ENCODE results near the gene COL27A1. TPM values are rescaled to one million over a fixed set of nuclear protein-coding genes. Genes with fewer than 3 reads are reported as not detected.

The COL27A1 gene
- total and polyA plus RNA-seq, 2 experiments from 2014 or later = 10.5 to 18.0 TPM

DNA sequence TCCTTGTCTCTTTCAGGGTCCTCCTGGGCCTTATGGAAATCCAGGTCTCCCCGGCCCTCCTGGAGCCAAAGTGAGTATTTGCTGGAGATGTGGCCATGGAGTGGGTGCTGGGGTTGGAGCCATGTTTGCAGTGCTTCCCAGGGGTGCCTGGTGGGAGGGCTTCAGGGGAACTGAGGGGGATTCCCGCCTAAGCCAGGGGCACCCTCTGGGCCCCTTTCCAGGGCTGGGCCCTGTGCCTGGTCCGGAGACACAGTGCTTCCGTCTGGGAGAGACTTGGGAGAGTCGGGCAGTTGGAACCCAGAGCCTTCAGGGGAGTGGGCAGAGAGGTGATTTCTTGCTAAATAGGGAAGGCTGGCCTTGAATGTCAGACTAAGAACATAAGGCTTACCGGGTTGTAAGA, 27.7 kb downstream of the COL27A1 start:
- Mint-ChIP-seq H3K27me3 (ENCODE audit: insufficient read depth, low read depth, poor library complexity) (peaks cover 9% of the 10 kb centered on the region), H3K27ac (no peak overlapping the region), H3K9me3 (no peaks in the 10 kb centered on the region), H3K36me3 (ENCODE audit: low read depth) (peaks cover 12% of the 10 kb centered on the region), H3K4me1 (peaks cover 4% of the 10 kb centered on the region; the same call in 1 of the 3 replicates), H3K4me3 (no peak overlapping the region)
- Histone ChIP-seq H3K4me1 (ENCODE audit: insufficient read depth) (no peaks in the 10 kb centered on the region), H3F3A (replicated peaks; ENCODE audit: low read depth) (no peaks in the 10 kb centered on the region), H4K20me1 (replicated peaks; ENCODE audit: insufficient read depth) (no peaks in the 10 kb centered on the region), H3K27ac (ENCODE audit: low read depth) (no peak overlapping the region), H3K36me3 (ENCODE audit: insufficient read depth) (no peaks in the 10 kb centered on the region; the same call in 1 of the 2 replicates), H2AFZ (no peak overlapping the region), H3K79me2 (replicated peaks; ENCODE audit: insufficient read depth) (no peaks in the 10 kb centered on the region), H3K4me2 (no peak overlapping the region), H3K27me3 (ENCODE audit: insufficient read depth) (no peaks in the 10 kb centered on the region), H3K4me3 (no peak overlapping the region), H3K9me2 (ENCODE audit: insufficient read depth) (no peaks in the 10 kb centered on the region)
- ATAC-seq (no peak), DNase-seq (ENCODE audit: low spot score) (no peak)
- TF ChIP-seq CREB1 (CRISPR knock-in tag; IDR thresholded peaks at IDR 0.05; ENCODE audit: low read depth) (no peak), EZH2phosphoT487 (IDR thresholded peaks at IDR 0.05; ENCODE audit: unreplicated experiment) (no peak), POLR2AphosphoS5 (IDR thresholded peaks at IDR 0.05; ENCODE audit: low read depth) (no peak), JUNB (IDR thresholded peaks at IDR 0.05; ENCODE audit: unreplicated experiment) (no peak), ETS1 (IDR thresholded peaks at IDR 0.05) (no peak), NANOG (IDR thresholded peaks at IDR 0.05; ENCODE audit: borderline replicate concordance) (no peak), EZH2 (IDR thresholded peaks at IDR 0.05; ENCODE audit: low read depth, unreplicated experiment) (no peak), REST (IDR thresholded peaks at IDR 0.05; ENCODE audit: unreplicated experiment) (no peak), ZNF331 (CRISPR knock-in tag; IDR thresholded peaks at IDR 0.05; ENCODE audit: low read depth) (no peak), ZNF114 (CRISPR knock-in tag; IDR thresholded peaks at IDR 0.05) (no peak), STAT1 (IDR thresholded peaks at IDR 0.05; ENCODE audit: unreplicated experiment) (no peak), CTCF (conservative IDR thresholded peaks at IDR 0.05; ENCODE audit: low read depth in 2 of 2) (no peak)
- TF ChIP-seq, protein P1, sequence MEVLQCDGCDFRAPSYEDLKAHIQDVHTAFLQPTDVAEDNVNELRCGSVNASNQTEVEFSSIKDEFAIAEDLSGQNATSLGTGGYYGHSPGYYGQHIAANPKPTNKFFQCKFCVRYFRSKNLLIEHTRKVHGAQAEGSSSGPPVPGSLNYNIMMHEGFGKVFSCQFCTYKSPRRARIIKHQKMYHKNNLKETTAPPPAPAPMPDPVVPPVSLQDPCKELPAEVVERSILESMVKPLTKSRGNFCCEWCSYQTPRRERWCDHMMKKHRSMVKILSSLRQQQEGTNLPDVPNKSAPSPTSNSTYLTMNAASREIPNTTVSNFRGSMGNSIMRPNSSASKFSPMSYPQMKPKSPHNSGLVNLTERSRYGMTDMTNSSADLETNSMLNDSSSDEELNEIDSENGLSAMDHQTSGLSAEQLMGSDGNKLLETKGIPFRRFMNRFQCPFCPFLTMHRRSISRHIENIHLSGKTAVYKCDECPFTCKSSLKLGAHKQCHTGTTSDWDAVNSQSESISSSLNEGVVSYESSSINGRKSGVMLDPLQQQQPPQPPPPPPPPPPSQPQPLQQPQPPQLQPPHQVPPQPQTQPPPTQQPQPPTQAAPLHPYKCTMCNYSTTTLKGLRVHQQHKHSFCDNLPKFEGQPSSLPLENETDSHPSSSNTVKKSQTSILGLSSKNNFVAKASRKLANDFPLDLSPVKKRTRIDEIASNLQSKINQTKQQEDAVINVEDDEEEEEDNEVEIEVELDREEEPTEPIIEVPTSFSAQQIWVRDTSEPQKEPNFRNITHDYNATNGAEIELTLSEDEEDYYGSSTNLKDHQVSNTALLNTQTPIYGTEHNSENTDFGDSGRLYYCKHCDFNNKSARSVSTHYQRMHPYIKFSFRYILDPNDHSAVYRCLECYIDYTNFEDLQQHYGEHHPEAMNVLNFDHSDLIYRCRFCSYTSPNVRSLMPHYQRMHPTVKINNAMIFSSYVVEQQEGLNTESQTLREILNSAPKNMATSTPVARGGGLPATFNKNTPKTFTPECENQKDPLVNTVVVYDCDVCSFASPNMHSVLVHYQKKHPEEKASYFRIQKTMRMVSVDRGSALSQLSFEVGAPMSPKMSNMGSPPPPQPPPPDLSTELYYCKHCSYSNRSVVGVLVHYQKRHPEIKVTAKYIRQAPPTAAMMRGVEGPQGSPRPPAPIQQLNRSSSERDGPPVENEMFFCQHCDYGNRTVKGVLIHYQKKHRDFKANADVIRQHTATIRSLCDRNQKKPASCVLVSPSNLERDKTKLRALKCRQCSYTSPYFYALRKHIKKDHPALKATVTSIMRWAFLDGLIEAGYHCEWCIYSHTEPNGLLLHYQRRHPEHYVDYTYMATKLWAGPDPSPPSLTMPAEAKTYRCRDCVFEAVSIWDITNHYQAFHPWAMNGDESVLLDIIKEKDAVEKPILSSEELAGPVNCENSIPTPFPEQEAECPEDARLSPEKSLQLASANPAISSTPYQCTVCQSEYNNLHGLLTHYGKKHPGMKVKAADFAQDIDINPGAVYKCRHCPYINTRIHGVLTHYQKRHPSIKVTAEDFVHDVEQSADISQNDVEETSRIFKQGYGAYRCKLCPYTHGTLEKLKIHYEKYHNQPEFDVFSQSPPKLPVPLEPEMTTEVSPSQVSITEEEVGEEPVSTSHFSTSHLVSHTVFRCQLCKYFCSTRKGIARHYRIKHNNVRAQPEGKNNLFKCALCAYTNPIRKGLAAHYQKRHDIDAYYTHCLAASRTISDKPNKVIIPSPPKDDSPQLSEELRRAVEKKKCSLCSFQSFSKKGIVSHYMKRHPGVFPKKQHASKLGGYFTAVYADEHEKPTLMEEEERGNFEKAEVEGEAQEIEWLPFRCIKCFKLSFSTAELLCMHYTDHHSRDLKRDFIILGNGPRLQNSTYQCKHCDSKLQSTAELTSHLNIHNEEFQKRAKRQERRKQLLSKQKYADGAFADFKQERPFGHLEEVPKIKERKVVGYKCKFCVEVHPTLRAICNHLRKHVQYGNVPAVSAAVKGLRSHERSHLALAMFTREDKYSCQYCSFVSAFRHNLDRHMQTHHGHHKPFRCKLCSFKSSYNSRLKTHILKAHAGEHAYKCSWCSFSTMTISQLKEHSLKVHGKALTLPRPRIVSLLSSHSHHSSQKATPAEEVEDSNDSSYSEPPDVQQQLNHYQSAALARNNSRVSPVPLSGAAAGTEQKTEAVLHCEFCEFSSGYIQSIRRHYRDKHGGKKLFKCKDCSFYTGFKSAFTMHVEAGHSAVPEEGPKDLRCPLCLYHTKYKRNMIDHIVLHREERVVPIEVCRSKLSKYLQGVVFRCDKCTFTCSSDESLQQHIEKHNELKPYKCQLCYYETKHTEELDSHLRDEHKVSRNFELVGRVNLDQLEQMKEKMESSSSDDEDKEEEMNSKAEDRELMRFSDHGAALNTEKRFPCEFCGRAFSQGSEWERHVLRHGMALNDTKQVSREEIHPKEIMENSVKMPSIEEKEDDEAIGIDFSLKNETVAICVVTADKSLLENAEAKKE (CRISPR knock-in tag; IDR thresholded peaks at IDR 0.05) = no peak

Data from GM23338 (cell line).